Stimulated activated CD8-positive, alpha-beta memory T cell treated with anti-CD3 and anti-CD28 coated beads, Interleukin-7, amount 100 ng/mL, for 4 hours (primary cell): ENCODE measurements around the gene SDR42E2.
"Not testable (repeated sequence)": the region's sequence is repeated elsewhere in the genome, so short reads cannot be mapped to it uniquely, and the experiment has no call there.

ENCODE experiments used
- DNase-seq, 2 donors: peaks; one replicate each; pipeline ENCODE4 v3.0.0-alpha.2; 2020; ENCODE audit warnings: low read depth in 2 of 2

SDR42E2 gene

DNA sequence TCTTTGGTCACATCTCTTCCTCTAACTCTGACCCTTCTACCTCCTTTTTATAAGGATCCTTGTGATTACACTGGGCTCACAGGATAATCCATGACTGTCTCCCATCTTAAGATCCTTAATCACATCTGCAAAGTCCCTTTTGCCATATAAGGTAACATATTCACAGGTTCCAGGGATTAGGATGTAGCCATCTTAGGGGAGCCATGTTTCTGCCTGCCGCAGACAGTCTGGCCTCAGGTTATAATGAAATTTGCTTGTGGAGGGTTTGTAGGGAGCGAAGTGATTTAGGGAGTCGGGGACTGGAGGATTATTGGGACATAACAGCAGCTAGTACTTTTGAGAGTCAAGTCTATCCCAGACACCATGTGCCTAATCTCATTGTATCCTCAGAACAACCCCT, 51.5 kb downstream of the SDR42E2 start:
- no peak for DNase-seq

DNA sequence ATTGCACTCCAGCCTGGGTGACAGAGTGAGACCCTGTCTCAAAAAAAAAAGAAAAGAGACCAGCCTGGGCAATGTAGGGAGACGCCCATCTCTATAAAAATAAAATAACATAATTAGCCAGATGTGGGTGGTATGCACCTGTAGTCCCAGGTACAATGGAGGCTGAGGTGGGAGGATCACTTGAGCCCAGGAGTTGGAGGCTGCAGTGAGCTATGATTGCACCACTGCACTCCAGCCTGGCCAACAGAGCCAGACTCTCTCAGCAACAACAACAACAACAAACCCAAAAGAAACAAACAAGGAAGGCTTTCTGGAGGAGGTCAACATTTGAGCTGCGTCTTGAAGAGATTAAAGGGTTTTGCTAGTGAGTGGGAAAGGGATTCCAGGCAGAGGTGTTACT, 52.1 kb downstream of the SDR42E2 start:
- no peak for DNase-seq

DNA sequence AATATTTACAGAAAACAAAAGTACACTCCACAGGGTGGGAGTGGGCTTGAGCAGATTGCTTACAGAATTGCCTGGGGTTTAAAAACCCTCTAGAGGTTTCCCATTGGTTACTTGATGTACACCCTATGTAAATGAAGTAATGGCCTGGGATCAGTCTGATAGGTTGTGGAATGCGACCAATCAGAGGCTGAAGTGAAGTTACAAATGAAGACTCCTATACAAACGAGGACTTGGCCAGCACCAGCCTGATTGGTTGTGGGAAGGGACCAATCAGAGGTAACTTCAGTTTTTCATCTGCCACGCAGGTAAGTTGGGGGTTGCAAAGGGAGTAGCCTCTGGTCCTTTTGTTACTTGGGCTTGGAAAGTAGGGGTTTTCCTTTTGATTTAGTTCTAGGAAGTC, 52.6 kb downstream of the SDR42E2 start:
- no peak for DNase-seq

DNA sequence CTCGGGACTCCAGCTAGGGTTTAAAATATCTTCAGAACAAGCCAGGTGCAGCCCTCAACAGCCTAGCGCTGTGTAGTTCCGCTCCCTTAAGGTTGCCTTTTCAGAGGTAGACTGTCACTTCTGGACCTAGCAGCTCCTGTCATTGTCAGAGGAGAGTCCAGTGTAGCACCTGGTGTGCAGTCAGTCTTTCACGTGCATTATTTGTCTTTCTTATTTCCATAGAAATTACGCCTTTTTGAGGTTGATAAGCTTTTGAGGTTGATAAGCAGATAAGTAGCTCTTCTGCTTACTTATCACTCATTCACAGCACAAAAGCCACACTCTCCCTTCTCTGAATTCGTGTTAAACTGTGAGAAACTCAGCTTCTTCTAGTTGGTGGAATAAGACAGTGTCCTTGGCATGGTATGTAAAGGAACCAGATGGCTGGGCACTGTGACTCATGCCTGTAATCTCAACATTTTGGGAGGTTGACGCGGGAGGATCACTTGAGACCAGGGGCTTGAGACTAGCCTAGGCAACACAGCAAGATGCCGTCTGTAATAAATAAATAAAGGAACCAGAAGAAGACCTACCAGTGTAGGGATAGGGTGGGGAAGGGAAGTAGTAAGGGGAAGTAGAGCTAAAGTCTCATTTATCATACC, 54.0 kb downstream of the SDR42E2 start:
- DNase-seq = no peak

DNA sequence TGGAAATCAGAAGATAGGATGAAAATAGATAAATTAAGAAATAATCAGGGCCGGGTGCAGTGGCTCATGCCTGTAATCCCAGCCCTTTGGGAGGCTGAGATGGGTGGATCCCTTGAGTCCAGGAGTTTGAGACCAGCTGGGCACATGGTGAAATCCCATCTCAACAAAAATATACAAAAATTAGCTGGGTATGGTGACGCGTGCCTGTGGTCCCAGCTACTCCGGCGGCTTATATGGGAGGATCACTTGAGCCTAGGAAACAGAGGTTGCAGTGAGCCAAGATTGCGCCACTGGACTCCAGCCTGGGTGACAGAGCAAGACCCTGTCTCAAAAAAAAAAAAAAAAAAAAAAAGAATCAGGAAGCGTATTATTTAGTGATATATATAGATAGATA, 54.5 kb downstream of the SDR42E2 start:
- not testable (repeated sequence) for DNase-seq

DNA sequence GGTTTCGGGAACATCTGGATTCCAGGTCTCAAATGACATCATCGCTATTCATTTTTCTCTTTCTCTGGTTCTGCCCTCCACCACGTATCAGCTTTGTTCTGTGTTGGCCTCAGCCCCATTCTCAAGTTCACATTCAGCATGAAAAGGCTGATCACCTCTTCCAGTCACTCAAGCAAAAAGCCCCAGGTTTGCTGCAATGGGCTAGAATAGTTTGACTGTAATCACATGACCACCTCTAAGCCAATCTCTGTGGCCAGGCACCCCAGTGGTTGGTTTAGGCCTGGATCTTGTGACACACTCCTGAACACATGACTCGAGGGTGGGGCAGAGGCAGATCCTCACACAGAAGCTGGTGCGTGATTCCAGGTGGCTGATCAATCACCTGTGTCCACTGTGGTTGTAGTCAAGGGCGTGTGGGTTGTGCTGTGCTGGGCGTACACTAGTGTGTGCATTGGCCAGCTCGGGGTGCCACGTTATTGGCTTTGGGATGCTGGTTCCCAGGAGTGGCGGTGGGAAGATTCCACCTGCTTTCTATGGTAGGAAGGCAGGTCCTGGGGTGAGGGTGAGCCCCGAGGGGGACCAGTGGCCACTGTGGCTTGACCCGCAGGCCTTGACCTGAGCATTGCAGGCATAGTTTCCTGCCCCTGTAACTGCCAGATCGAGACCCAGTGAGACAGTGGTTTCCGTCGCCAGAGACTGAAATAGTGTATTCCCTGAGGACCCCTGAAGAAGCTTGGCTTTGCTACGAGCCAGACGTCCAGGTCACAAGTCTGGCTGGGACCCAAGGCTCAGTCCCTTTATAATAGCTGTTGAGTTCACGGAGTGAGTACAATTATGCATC, 55.8 kb downstream of the SDR42E2 start:
- DNase-seq = no peak

DNA sequence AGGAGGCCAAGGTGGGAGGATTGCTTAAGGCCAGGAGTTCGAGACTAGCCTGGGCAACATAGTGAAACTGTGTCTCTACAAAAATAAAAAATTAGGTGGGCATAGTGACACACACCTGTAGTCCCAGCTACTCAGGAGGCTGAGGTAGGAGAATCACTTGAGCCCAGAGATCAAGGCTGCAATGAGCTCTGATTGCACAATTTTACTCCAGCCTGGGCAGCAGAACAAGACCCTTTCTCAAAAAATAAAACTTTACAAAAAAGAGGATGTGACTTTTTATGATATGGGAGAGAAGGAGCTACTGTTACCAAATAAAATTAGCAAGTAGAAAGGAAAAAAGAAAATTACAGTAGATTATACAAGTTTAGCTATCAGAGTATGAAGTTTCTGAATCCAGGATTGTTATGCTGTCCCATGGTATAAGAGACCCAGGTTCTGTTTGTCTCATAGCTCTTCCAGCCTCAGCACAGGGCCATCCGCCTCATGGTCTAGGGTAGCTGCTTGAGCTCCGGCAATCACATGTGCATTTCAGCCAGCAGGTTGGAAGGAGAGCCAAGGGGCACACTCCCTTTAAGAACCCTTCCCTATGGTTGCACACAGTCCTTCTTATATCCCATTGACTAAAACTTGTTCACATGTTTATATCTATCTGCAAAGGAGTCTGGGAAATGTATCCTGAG, 57.2 kb downstream of the SDR42E2 start:
- no peak for DNase-seq

DNA sequence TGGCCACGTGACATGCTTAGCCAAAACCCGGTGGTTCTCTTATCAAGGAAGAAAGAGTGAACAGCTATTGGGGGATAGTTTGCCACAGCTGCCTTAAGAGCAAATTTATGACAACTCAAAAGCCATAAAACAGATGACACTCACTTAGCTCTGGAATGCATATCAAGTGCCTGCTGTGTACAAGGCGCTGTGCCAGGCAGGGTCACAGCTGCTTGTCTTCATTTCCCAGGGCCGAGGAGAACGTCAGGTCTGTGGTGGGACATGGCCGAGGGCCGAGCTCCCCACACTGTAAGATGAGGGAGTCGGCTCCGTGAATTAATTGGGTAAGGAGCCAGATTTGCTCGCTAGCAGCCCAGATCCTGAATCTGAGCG, 57.7 kb downstream of the SDR42E2 start:
- DNase-seq = no peak

DNA sequence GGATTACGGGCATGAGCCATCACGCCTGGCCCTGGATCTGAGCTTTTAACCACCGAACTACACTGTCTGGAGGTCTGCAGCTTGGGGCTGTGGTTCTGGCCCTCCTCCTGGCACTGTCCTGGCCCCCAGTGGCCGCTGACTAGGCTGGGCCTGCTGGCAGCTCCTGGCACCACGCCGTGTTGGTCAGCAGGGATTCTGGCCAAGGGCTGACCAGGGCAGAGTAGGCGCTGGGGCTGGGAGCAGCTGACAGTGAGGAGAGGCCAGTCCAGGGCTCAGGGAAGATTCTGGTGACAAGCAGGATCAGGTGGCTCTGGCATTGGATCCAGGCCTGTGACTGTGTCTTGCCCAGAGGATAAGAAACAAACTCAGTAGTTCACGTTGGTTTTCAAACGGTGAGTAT, 58.4 kb downstream of the SDR42E2 start:
- DNase-seq = no peak

DNA sequence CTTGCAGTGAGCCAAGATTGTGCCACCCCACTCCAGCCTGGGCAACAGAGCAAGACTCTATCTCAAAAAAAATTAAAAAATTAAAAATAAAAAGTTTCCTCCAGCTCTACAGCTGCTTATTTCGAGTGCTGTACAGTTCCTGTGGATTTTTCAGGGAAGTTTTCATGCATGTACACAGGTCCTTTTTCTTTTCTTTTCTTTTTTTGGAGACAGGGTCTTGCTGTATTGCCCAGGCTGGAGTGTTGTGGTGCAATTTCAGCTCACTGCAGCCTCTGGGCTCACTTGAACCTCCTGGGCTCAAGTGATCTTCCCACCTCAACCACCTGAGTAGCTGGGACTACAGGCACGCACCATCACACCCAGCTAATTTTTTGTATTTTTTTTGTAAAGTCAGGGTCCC, 59.7 kb downstream of the SDR42E2 start:
- DNase-seq = no peak

DNA sequence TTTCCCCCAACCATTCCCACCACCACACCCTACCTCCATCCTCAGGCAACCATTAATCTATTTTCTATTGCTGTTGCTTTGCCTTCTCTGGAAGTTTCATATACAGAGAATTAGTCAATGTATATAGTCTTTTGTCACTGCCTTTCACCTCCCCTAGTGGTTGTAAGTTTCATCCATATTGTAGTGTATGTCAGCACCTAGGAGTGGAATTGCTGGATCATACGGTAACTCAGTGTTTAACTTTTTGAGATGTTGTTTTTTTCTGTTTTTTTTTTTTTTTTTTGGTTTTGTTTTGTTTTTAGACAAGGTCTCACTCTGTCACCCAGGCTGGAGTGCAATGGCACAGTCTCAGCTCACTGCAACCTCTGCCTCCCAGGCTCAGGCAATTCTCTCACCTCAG, 60.7 kb downstream of the SDR42E2 start:
- no peak for DNase-seq

DNA sequence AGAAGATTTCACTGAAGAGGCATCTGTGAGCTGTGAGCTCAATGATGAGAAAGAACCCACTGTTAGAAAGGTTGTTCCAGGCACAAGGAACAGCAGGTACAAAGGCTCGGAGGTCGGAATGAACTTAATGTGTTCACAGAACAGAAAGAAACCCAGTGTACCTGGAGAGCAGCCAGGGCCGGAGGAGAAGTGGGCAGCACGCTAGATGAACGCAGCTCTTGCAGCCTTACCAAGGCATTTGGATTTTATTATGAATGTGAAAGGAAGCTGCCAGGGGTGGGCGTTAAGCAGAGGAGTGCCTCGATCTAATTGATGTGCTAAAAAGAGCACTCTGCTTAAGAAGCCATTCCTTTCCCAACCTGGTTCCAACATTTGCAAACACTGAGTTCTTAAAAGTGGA, 62.8 kb downstream of the SDR42E2 start:
- no peak for DNase-seq

DNA sequence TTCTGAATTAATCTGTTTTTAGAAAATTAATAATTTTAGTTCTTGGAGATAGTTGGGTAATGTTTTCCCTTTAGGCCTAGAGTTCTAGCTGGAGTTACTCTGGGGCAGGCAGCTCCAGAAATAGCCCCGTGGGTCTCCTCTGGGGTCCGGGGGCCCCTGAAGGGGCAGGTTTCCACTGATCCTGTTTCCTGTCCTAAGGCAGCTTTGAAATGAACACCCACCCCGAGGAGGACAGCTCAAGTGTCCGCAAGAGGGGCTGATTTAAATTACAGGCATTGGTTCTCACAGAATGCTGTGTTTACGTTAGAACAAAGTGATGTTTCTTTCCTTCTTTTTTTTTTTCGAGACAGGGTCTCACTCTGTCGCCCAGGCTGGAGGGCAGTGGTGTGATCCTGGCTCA, 67.6 kb downstream of the SDR42E2 start:
- no peak for DNase-seq

DNA sequence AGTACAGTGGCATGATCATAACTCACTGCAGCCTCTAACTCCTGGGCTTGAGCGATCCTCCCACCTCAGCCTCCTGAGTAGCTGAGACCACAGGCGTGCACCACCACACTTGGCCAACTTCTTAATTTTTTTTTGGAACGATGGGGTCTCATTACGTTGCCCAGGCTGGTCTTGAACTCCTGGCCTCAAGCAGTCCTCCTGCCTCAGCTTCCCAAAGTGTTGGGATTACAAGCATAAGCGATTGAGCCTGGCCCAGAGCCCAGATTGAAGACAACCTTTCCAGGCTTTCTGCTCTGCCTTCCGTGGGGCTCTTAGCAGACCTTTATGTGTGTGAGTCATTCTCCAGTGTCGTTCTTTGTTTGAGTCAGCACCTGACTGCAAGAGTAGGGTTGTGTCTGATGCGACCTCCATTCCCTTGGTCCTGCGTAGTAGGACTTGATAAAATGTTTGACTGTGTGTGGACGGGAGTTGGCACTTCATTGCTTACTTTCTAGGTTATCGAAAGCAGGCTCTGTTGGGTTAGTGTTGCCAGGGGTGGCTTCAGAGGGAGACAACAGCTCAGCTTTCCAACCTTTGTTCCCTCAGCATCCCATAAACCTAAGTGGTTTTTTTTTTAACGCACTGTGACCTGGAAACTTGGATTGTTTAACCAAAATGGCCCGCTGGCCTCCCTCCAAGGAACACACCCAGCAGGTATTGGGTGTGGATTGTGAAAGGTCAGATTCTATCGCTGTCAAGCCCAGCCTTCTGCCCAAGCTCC, 70.2 kb downstream of the SDR42E2 start:
- no peak for DNase-seq

DNA sequence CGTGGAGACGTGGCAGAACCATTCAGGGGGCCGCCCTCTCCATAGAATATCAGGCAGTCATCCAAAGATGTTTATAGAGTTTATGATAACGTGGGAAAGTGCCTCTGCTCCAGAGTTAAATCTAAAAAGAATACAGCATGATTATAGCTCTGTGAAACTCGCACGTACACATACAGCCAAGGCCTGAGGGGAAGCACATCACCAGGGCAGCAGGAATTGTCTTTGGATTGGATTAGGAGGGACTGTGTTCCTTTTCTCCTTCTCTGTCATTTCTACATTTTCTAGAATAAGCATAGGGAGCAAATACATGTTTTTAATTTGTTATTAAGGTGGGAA, 70.7 kb downstream of the SDR42E2 start:
- no peak for DNase-seq

DNA sequence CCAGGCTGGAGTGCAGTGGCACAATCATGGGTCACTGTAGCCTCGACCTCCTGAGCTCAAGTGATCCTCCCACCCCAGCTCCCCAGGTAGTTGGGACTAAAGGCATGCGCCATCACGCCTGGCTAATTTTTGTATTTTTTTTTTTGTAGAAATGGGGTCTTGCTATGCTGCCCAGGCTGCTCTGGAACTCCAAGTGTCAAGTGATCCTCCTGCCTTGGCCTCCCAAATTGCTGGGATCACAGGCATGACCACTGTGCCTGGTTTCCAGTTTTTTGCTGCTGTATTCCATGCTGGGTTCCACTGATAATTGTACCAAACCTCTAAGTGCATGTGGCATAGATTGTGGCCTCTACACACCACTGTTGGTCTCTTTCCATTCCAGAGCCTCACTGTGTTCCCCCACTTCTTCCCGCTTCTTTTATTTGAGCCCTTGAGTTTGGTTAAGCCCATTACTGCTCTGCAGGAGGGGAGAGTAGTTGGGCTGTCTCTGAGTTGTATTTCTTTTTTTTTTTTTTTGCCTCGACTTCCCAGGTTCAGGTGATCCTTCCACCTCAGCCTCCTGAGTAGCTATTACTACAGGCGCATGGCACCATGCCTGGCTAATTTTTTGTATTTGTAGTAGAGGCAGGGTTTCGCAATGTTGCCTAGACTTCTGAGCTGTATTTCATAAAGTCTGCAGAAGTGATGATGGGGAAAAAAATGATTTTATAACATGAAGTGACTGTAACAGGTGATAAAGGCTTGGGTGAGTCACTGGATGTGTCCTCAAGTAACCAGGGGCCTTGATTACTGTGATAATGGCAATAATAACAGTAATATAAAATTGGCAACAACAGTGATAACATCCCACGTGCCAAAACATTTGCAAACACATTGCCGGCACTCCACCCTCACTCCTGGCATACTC, 73.8 kb downstream of the SDR42E2 start:
- no peak for DNase-seq

DNA sequence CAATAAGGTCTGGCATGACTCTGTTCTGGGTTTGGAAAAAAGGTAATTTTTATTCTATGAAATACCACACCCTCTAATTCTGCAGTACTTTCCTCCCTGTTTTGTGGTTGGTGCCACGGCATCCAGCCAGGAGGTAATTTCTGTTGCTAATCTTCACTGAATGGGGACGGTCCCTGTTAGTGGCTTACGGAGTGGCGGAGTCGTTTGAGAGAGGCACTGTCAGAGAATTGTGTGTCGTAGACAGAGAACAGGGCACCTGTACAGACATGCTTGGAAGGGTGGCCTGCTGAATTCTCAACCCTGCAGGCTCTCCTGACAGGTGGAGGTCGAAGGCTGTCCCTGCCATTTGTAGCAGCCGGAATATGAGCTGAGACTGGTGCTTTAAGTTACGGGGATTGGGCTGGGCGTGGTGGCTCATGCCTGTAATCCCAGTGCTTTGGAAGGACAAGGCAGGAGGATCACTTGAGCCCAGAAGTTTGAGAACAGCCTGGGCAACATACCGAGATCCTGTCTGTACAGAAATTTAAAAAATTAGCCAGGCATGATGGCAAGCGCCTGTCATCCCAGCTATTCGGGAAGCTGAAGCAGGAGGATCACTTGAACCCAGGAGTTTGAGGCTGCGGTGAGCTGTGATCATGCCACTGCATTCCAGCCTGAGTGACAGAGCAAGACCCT, 77.0 kb downstream of the SDR42E2 start:
- DNase-seq = no peak

DNA sequence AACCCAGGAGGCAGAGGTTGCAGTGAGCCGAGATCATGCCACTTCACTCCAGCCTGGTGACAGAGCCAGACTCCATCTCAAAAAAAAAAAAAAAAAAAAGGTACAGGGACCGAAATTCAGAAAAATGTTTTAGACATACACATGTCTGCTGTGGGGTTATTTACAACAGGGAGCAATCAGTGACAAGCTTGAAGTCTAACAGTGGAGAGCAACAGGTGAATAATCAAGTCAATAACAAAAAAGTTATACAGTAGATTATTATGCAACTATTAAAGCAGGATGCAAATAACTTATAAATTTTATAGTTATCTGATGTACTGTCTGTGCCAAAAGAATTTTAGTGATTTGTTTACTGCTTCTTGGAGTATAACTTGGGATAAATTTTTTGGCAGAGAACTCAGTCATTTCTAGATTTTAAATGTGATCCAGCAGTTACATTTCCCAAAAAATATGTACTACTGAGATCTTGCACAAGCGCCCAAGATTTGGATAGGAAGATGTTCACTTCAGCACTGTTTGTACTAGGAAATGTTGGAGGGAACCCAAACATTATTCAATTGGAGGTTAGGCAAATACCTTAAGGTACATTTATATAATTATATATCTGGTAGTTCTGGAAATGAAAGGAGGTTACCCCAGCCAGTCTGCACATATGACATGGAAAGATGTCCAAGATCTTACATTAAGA, 77.9 kb downstream of the SDR42E2 start:
- DNase-seq = no peak
